ENCODE results near the gene ARMC5. TPM values are rescaled to one million over a fixed set of nuclear protein-coding genes. Genes with fewer than 3 reads are reported as not detected.
A peak's percentile ranks its signal among the peaks of the same experiment; 100 is the strongest.

ARMC5 gene
- polyA plus RNA-seq, 1 of the 3 experiments (the other 2 are of a cell fraction), result 8.9 TPM

DNA sequence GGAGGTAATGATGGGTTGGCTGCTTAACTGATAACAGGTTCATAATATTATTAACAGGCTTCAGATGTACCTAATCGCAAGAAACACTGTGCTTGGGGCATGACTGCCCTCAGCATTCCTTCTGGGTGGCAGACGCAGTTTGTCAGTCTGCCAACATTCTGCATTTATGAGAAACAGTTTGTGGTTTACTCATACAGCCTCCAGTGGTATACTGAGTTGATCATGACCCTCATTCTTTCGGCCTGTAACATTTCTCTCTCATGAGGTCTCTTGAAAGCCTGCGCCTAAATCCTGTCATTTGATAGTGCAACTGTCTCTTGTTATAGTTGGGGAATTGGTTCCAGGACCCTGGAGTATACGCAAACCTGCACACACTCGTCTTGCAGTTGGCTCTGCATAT is 53.8 kb downstream of the ARMC5 start:
- POLR2A ChIA-PET, result no interaction called here
- Histone ChIP-seq H3K36me3 (replicated peaks in 1 of 2; ENCODE audit: control insufficient read depth in 1 of 2, insufficient read depth in 2 of 2, low read length in 1 of 2) (no peaks in the 10 kb centered on the region), H4K20me1 (ENCODE audit: insufficient read depth) (no peaks in the 10 kb centered on the region), H2AFZ (ENCODE audit: low read depth) (no peak overlapping the region; the same call in 1 of the 2 replicates), H3K4me1 (ENCODE audit: control insufficient read depth in 1 of 2, insufficient read depth in 2 of 2, low read depth in 1 of 2, low read length in 1 of 2) (peaks cover 0 to 6% of the 10 kb centered on the region in 2 experiments; a peak in 3 of 4 replicates), H3K4me3 (ENCODE audit: low read depth in 2 of 2, low read length in 1 of 2) (no peak overlapping the region; a peak in 1 of 4 replicates), H3K9ac (no peak overlapping the region), H3K9me3 (no peaks in the 10 kb centered on the region), H3K4me2 (0 out of 2 replicates have a peak overlapping the region, but pooled peaks have one; percentile 20), H3K27ac (ENCODE audit: low read depth in 2 of 2, low read length in 1 of 2) (peak overlapping the region in 1 of 2 experiments; percentile 53; a peak in 2 of 4 replicates), H3F3A (replicated peaks; ENCODE audit: insufficient read depth) (peaks cover 3% of the 10 kb centered on the region), H3K9me2 (no peaks in the 10 kb centered on the region), H3K79me2 (ENCODE audit: insufficient read depth) (peaks cover 17% of the 10 kb centered on the region), H3K27me3 (ENCODE audit: insufficient read depth) (peaks cover 19% of the 10 kb centered on the region; the same call in 1 of the 2 replicates)
- CTCF ChIA-PET, result no interaction called here
- no peak for DNase-seq
- WGBS (ENCODE audit: low lambda C conversion rate), result 5% methylated on average over 6 of the region's 6 CpGs
- TF ChIP-seq SIN3A (IDR thresholded peaks at IDR 0.05; ENCODE audit: borderline replicate concordance, low read depth, low read length) (no peak), NRF1 (IDR thresholded peaks at IDR 0.05; ENCODE audit: low read depth, low read length) (no peak), FOXJ3 (CRISPR knock-in tag; IDR thresholded peaks at IDR 0.05) (no peak), ELF1 (IDR thresholded peaks at IDR 0.05) (no peak), FOSL2 (IDR thresholded peaks at IDR 0.05; ENCODE audit: borderline replicate concordance, low read depth) (peak; percentile 35; the same call in 1 of the 2 replicates), EP300 (IDR thresholded peaks at IDR 0.05; ENCODE audit: borderline replicate concordance in 1 of 2, low read depth in 1 of 2, low read length in 1 of 2) (0 out of 4 replicates have a peak, but pooled peaks of 1 of the 2 experiments have one; percentile 32), MXI1 (IDR thresholded peaks at IDR 0.05; ENCODE audit: low read depth, low read length) (no peak), TCF12 (IDR thresholded peaks at IDR 0.05) (peak; percentile 75), CHD2 (IDR thresholded peaks at IDR 0.05; ENCODE audit: low read length, partially characterized antibody) (no peak), EZH2phosphoT487 (IDR thresholded peaks at IDR 0.05; ENCODE audit: borderline replicate concordance, low read depth) (no peak), POLR2AphosphoS5 (IDR thresholded peaks at IDR 0.05; ENCODE audit: low read depth, low read length) (no peak), SMC3 (IDR thresholded peaks at IDR 0.05; ENCODE audit: low read depth, low read length) (no peak), IRF3 (IDR thresholded peaks at IDR 0.05; ENCODE audit: low read depth, low read length) (no peak), PBX3 (IDR thresholded peaks at IDR 0.05) (peak; percentile 43), GABPA (IDR thresholded peaks at IDR 0.05; ENCODE audit: low read depth) (no peak), JUND (IDR thresholded peaks at IDR 0.05) (peak; percentile 29; the same call in 1 of the 2 replicates), NFIC (IDR thresholded peaks at IDR 0.05; ENCODE audit: borderline replicate concordance) (peak; percentile 82), TEAD4 (IDR thresholded peaks at IDR 0.05; ENCODE audit: borderline replicate concordance, insufficient read depth) (0 out of 2 replicates have a peak, but pooled peaks have one; percentile 34), RAD21 (IDR thresholded peaks at IDR 0.05; ENCODE audit: low read length) (no peak), TAF1 (IDR thresholded peaks at IDR 0.05; ENCODE audit: borderline replicate concordance, low read depth, low read length) (no peak), MEF2A (IDR thresholded peaks at IDR 0.05; ENCODE audit: borderline replicate concordance, low read depth) (no peak)
- TF ChIP-seq, protein P1, sequence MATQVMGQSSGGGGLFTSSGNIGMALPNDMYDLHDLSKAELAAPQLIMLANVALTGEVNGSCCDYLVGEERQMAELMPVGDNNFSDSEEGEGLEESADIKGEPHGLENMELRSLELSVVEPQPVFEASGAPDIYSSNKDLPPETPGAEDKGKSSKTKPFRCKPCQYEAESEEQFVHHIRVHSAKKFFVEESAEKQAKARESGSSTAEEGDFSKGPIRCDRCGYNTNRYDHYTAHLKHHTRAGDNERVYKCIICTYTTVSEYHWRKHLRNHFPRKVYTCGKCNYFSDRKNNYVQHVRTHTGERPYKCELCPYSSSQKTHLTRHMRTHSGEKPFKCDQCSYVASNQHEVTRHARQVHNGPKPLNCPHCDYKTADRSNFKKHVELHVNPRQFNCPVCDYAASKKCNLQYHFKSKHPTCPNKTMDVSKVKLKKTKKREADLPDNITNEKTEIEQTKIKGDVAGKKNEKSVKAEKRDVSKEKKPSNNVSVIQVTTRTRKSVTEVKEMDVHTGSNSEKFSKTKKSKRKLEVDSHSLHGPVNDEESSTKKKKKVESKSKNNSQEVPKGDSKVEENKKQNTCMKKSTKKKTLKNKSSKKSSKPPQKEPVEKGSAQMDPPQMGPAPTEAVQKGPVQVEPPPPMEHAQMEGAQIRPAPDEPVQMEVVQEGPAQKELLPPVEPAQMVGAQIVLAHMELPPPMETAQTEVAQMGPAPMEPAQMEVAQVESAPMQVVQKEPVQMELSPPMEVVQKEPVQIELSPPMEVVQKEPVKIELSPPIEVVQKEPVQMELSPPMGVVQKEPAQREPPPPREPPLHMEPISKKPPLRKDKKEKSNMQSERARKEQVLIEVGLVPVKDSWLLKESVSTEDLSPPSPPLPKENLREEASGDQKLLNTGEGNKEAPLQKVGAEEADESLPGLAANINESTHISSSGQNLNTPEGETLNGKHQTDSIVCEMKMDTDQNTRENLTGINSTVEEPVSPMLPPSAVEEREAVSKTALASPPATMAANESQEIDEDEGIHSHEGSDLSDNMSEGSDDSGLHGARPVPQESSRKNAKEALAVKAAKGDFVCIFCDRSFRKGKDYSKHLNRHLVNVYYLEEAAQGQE (IDR thresholded peaks at IDR 0.05; ENCODE audit: low read depth, low read length), result no peak
- TF ChIP-seq, protein P2, sequence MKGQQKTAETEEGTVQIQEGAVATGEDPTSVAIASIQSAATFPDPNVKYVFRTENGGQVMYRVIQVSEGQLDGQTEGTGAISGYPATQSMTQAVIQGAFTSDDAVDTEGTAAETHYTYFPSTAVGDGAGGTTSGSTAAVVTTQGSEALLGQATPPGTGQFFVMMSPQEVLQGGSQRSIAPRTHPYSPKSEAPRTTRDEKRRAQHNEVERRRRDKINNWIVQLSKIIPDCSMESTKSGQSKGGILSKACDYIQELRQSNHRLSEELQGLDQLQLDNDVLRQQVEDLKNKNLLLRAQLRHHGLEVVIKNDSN (IDR thresholded peaks at IDR 0.05; ENCODE audit: borderline replicate concordance, low read depth), result 0 out of 2 replicates have a peak, but pooled peaks have one; percentile 22
- TF ChIP-seq, protein P3, sequence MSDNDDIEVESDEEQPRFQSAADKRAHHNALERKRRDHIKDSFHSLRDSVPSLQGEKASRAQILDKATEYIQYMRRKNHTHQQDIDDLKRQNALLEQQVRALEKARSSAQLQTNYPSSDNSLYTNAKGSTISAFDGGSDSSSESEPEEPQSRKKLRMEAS (IDR thresholded peaks at IDR 0.05; ENCODE audit: low read depth), result peak; percentile 30; the same call in 1 of the 2 replicates
- TF ChIP-seq, protein P4, sequence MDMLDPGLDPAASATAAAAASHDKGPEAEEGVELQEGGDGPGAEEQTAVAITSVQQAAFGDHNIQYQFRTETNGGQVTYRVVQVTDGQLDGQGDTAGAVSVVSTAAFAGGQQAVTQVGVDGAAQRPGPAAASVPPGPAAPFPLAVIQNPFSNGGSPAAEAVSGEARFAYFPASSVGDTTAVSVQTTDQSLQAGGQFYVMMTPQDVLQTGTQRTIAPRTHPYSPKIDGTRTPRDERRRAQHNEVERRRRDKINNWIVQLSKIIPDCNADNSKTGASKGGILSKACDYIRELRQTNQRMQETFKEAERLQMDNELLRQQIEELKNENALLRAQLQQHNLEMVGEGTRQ (IDR thresholded peaks at IDR 0.05; ENCODE audit: borderline replicate concordance, low read depth, low read length), result no peak
